Measurements from ENCODE around the gene BCLAF1. TPM values are rescaled to one million over a fixed set of nuclear protein-coding genes. Genes with fewer than 3 reads are reported as not detected.

The BCLAF1 gene
- total and polyA plus RNA-seq, 4 donors = 23.2 to 326 (median 68.5) TPM

DNA sequence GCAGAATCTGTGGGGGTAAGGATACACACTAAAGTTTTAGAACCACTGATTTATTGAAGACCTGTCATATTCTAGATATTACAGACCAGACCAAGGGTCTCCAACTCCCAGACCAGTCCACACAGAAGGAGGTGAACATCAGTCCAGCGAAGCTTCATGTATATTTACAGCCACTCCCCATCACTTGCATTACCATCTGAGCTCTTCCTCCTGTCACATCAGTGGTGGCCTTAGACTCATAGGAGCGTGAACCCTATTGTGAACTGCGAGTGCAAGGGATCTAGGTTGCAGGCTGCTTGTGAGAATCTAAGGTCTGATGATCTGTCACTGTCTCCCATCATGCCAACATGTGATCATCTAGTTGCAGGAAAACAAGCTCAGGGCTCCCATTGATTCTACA, 5.0 kb upstream of the BCLAF1 start:
- TF ChIP-seq, protein P1, sequence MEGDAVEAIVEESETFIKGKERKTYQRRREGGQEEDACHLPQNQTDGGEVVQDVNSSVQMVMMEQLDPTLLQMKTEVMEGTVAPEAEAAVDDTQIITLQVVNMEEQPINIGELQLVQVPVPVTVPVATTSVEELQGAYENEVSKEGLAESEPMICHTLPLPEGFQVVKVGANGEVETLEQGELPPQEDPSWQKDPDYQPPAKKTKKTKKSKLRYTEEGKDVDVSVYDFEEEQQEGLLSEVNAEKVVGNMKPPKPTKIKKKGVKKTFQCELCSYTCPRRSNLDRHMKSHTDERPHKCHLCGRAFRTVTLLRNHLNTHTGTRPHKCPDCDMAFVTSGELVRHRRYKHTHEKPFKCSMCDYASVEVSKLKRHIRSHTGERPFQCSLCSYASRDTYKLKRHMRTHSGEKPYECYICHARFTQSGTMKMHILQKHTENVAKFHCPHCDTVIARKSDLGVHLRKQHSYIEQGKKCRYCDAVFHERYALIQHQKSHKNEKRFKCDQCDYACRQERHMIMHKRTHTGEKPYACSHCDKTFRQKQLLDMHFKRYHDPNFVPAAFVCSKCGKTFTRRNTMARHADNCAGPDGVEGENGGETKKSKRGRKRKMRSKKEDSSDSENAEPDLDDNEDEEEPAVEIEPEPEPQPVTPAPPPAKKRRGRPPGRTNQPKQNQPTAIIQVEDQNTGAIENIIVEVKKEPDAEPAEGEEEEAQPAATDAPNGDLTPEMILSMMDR (IDR thresholded peaks at IDR 0.05; ENCODE audit: control extremely low read depth, extremely low read depth) = no peak
- peaks cover 0 to 13% (median 3%) of the 10 kb centered on the region in 5 donors for H3K4me1 ChIP-seq (ENCODE audit: control insufficient read depth in 5 of 5, insufficient read depth in 5 of 5, low read length in 5 of 5)
- H3K9me3 ChIP-seq (ENCODE audit: control insufficient read depth in 4 of 4, insufficient read depth in 3 of 4, low read length in 3 of 4) = no peaks in the 10 kb centered on the region
- no peaks in the 10 kb centered on the region for H3K27me3 ChIP-seq (ENCODE audit: control insufficient read depth in 3 of 3, insufficient read depth in 3 of 3, low read length in 2 of 3)
- ATAC-seq (ENCODE audit: insufficient read depth, low FRiP score) = no peak
- no peak overlapping the region for H3K4me3 ChIP-seq
- no peak overlapping the region for H3K27ac ChIP-seq (ENCODE audit: low read depth in 1 of 2, low read length in 1 of 2)
- H3K36me3 ChIP-seq (ENCODE audit: control insufficient read depth in 4 of 4, insufficient read depth in 4 of 4, low read length in 4 of 4) = no peaks in the 10 kb centered on the region
- H3K9ac ChIP-seq (ENCODE audit: insufficient read depth in 1 of 2, low read length in 2 of 2) = no peak overlapping the region
- WGBS, 2 donors = 92 to 94% methylated on average over 3 of the region's 3 CpGs
- DNase-seq = no peak

GRCh38 chr6:136290410-136291010, 864 bp upstream of the BCLAF1 start:
- 4 to 5% methylated on average over 22 of the region's 22 CpGs for WGBS, 2 donors
- peaks cover 0 to 3% (median 0%) of the 10 kb centered on the region in 4 donors for H3K36me3 ChIP-seq (ENCODE audit: control insufficient read depth in 4 of 4, insufficient read depth in 4 of 4, low read length in 4 of 4)

GRCh38 chr6:136289327-136289578, 393 bp downstream of the BCLAF1 start:
- no peaks in the 10 kb centered on the region for H3K9me3 ChIP-seq (ENCODE audit: control insufficient read depth in 4 of 4, insufficient read depth in 3 of 4, low read length in 3 of 4)
- H3K4me1 ChIP-seq (ENCODE audit: control insufficient read depth in 5 of 5, insufficient read depth in 5 of 5, low read length in 5 of 5) = peaks cover 0 to 41% (median 14%) of the 10 kb centered on the region in 5 donors
- DNase-seq (peak; percentile 96), ATAC-seq (ENCODE audit: insufficient read depth, low FRiP score) (peak; percentile 83)
- peaks cover 0 to 3% (median 0%) of the 10 kb centered on the region in 4 donors for H3K36me3 ChIP-seq (ENCODE audit: control insufficient read depth in 4 of 4, insufficient read depth in 4 of 4, low read length in 4 of 4)
- peak overlapping the region; percentile 99 to 100 for H3K9ac ChIP-seq (ENCODE audit: insufficient read depth in 1 of 2, low read length in 2 of 2)
- H3K4me3 ChIP-seq = peak overlapping the region; percentile 88
- H3K27me3 ChIP-seq (ENCODE audit: control insufficient read depth in 3 of 3, insufficient read depth in 3 of 3, low read length in 2 of 3) = no peaks in the 10 kb centered on the region
- TF ChIP-seq, protein P1 (IDR thresholded peaks at IDR 0.05; ENCODE audit: control extremely low read depth, extremely low read depth) = no peak
- H3K27ac ChIP-seq (ENCODE audit: low read depth in 1 of 2, low read length in 1 of 2) = peak overlapping the region; percentile 100
- WGBS, 2 donors = 0% methylated on average over 34 of the region's 34 CpGs

More at GRCh38 chr6:136290410-136291010, 864 bp upstream of the BCLAF1 start:
- Histone ChIP-seq H3K9me3 (ENCODE audit: control insufficient read depth in 4 of 4, insufficient read depth in 3 of 4, low read length in 3 of 4) (no peaks in the 10 kb centered on the region), H3K27ac (ENCODE audit: low read depth in 1 of 2, low read length in 1 of 2) (peak overlapping the region; percentile 98 to 99), H3K4me1 (ENCODE audit: control insufficient read depth in 5 of 5, insufficient read depth in 5 of 5, low read length in 5 of 5) (peaks cover 0 to 31% (median 11%) of the 10 kb centered on the region in 5 donors), H3K9ac (ENCODE audit: insufficient read depth in 1 of 2, low read length in 2 of 2) (peak overlapping the region; percentile 98 to 100), H3K27me3 (ENCODE audit: control insufficient read depth in 3 of 3, insufficient read depth in 3 of 3, low read length in 2 of 3) (no peaks in the 10 kb centered on the region), H3K4me3 (peak overlapping the region; percentile 43)
- TF ChIP-seq, protein P1 (IDR thresholded peaks at IDR 0.05; ENCODE audit: control extremely low read depth, extremely low read depth) = no peak
- ATAC-seq (ENCODE audit: insufficient read depth, low FRiP score) (peak; percentile 24), DNase-seq (peak in 2 of 3 donors; percentile 86 to 92)

Measured in lung (tissue), 12 donors.